Bronchial epithelial cell (primary cell): ENCODE measurements around the gene PLEKHM2. TPM values are rescaled to one million over a fixed set of nuclear protein-coding genes. Genes with fewer than 3 reads are reported as not detected.

Experiments
- DNase-seq: peaks from one replicate; pipeline ENCODE4 v3.0.0-alpha.2; 2010; ENCODE audit warnings: low read depth
- FAIRE-seq: peaks from 2 replicates; lab custom pipeline; 2011; peaks lifted over from hg19 to GRCh38; lab: Jason Lieb, UNC
- H3K27me3 ChIP-seq: 2 replicates; pipeline ENCODE4 v1.5.1; 2011; ENCODE audit warnings: low read length; ENCODE audit not compliant: control insufficient read depth, insufficient read depth
- H3K36me3 ChIP-seq: 2 replicates; pipeline ENCODE4 v1.5.1; 2011; ENCODE audit warnings: low read length; ENCODE audit not compliant: control insufficient read depth, insufficient read depth
- H3K4me3 ChIP-seq: 2 replicates; pipeline ENCODE4 v1.5.1; 2011; ENCODE audit warnings: mild to moderate bottlenecking, low read depth, low read length, control low read depth
- CTCF ChIP-seq: IDR thresholded peaks from 2 replicates; pipeline ENCODE4 v1.5.1; 2011; ENCODE audit warnings: mild to moderate bottlenecking, moderate library complexity, low read length, control low read depth, inconsistent platforms; ENCODE audit not compliant: insufficient read depth, severe bottlenecking
- total RNA-seq: library from RNA; depleted of rRNA; stranded (reverse); fragments of >200 nt; gene quantifications from 2 replicates; pipeline ENCODE4 v1.2.1, GENCODE V29; 2014

The PLEKHM2 gene
- total RNA-seq, 1 donor from 2014 or later, result 60.6 TPM

DNA sequence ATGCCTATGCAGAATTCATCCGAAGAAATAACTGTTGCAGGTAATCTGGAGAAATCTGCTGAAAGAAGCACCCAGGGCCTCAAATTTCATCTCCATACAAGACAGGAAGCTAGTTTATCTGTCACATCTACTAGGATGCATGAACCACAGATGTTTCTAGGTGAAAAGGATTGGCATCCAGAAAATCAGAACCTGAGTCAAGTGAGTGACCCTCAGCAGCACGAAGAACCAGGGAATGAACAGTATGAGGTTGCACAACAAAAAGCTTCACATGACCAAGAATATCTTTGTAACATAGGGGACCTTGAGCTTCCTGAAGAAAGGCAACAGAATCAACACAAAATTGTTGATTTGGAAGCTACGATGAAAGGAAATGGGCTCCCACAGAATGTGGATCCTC, 24.0 kb upstream of the PLEKHM2 start:
- DNase-seq (no peak), FAIRE-seq (no peak)
- Histone ChIP-seq H3K27me3 (no peaks in the 10 kb centered on the region), H3K4me3 (no peak overlapping the region), H3K36me3 (peaks cover 25% of the 10 kb centered on the region)
- no peak for TF ChIP-seq CTCF

DNA sequence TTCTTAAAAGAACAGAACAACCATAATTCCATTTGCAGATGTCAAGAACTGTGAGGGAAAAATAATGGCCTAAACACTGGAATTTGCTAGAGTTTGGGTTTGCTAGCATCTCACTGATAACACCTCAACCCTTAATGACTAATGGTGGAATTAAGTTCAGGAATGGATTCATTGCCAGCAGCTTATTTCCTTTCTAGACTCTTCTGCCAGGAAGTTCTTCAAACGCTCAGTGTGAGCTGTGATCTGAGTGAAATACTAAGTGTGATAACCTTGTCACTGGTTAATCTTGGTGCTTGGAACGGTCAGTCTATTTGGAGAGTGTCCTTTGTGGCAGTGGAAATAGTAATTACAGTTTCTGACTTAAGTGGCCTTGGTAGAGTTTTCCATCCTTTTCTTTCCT, 21.6 kb upstream of the PLEKHM2 start:
- no peaks in the 10 kb centered on the region for H3K27me3 ChIP-seq
- DNase-seq, result no peak
- no peak for FAIRE-seq
- no peak for TF ChIP-seq CTCF
- H3K4me3 ChIP-seq, result no peak overlapping the region
- H3K36me3 ChIP-seq, result peaks cover 17% of the 10 kb centered on the region

GRCh38 chr1:15663925-15664324, 20.2 kb upstream of the PLEKHM2 start:
- no peak for TF ChIP-seq CTCF
- peaks cover 16% of the 10 kb centered on the region for H3K36me3 ChIP-seq
- FAIRE-seq, result no peak

DNA sequence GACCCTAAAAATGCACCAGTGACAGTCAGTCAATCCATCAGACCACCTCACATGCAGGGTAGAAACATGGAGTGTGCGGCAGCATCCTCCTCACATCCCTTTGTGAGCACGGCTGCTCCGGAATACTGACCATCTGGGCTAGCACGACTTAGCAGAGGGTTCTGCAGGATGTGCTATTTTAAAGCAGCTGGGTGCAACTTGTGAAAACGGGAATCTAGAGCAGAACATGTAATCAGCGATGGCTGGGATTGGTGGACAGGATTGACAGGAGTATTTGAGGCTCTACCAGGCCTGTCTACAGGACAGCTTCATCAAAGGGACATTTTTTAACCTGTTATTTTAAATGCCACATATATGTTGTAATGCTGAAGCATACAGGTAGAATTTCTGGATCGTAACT, 16.8 kb upstream of the PLEKHM2 start:
- no peak for TF ChIP-seq CTCF
- Histone ChIP-seq H3K4me3 (no peak overlapping the region), H3K27me3 (no peaks in the 10 kb centered on the region), H3K36me3 (no peaks in the 10 kb centered on the region)
- DNase-seq, result no peak
- no peak for FAIRE-seq

More at GRCh38 chr1:15663925-15664324, 20.2 kb upstream of the PLEKHM2 start:
- H3K4me3 ChIP-seq, result no peak overlapping the region
- no peaks in the 10 kb centered on the region for H3K27me3 ChIP-seq
- DNase-seq, result no peak

- no peaks in the 10 kb centered on the region for H3K36me3 ChIP-seq
- no peak for TF ChIP-seq CTCF
- FAIRE-seq, result no peak
- no peak overlapping the region for H3K4me3 ChIP-seq
- DNase-seq, result peak; percentile 62
- H3K27me3 ChIP-seq, result no peaks in the 10 kb centered on the region
Measured at GRCh38 chr1:15668089-15668754, 15.9 kb upstream of the PLEKHM2 start.

DNA sequence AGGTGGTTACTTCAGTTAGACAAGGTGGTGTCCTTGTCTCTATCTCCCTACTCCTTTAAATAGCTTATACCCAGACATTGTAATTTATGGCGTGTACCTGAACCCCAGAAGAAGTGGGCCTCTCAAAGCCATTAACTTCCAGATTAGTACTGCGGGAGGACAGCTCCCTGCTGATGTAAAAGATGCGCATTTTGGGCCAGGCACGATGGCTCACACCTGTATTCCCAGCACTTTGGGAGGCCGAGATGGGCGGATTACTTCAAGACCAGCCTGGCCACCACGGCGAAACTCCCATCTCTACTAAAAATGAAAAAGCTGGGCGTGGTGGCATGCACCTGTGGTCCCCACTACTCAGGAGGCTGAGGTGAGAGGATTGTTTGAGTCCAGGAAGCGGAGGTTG, 15.0 kb upstream of the PLEKHM2 start:
- FAIRE-seq, result no peak
- no peaks in the 10 kb centered on the region for H3K27me3 ChIP-seq
- no peak for TF ChIP-seq CTCF

More for the DNA sequence above, 15.0 kb upstream of the PLEKHM2 start:
- no peaks in the 10 kb centered on the region for H3K36me3 ChIP-seq
- DNase-seq, result no peak
- no peak overlapping the region for H3K4me3 ChIP-seq
